Measurements from ENCODE around the gene ANXA6. TPM values are rescaled to one million over a fixed set of nuclear protein-coding genes. Genes with fewer than 3 reads are reported as not detected.
A peak's percentile ranks its signal among the peaks of the same experiment; 100 is the strongest.

ANXA6 gene
- total RNA-seq, 1 donor from 2014 or later, result 301 TPM

DNA sequence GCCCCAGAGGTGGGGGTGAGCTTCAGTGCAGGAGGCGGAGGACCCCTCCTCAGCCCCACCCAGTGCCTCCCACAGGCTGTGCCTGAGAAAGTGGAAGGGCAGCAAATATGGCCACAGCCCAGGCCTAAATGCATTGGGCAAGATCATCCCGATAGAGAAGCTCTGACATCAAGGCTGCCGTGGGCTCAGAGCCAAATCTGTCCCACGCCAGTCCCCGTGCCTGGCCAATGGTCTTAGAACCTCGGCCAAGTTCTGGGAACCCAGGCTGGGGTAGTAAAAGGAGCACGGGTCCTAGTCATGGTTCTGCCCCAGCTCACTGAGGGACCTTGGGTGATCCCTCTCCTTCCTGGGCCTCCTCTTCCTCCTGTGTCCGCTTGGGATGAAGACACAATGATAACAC lies 49.0 kb downstream of the ANXA6 start:
- Mint-ChIP-seq H3K9me3 (no peaks in the 10 kb centered on the region), H3K36me3 (ENCODE audit: low read depth) (peaks cover 46% of the 10 kb centered on the region), H3K4me1 (ENCODE audit: low read depth) (no peaks in the 10 kb centered on the region), H3K27me3 (ENCODE audit: insufficient read depth) (no peaks in the 10 kb centered on the region), H3K4me3 (no peak overlapping the region), H3K27ac (no peak overlapping the region)
- intact Hi-C loops (cut with micrococcal nuclease), result no loop called here
- DNase-seq (ENCODE audit: low spot score), result no peak

DNA sequence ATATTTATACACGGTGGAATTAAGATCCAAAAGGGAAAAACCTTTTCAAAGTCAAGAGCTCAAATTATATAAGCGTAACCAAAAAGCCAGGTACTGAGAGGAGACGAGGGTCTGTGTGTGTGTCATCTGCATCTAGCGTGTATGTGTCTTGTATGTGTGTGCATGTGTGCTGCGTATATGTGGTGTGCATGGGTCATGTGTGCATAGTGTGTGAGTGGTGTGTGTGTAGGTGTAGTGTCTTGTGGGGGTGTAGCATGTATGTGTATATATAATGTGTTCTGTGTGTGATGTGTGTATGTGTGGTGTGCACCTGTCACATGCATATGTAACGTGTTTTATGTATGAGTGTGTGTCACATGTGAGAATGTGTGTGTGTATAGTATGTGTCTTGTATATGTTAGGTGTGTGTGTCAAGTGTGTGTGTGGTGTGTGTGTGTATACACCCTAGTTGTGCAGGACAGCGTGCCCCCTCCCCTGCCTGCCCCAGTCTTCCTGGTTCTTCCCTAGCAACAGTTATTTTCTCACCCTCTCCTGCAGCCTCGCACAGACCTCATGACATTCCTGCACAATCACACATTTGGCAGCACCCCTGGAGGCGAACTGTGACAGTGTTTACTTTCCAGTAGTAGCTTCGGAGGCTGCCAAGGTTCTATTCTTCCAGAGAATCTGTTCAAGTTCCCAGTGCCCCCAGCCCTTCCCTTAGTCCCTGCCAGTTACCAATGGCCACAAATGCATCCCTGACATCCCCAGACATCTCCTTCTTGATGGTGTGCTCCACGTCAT lies 49.6 kb downstream of the ANXA6 start:
- no peaks in the 10 kb centered on the region for H3K9me3 Mint-ChIP-seq
- intact Hi-C loops (cut with micrococcal nuclease), result no loop called here
- H3K27ac Mint-ChIP-seq, result peak overlapping the region; percentile 53
- no peak for DNase-seq (ENCODE audit: low spot score)
- H3K4me3 Mint-ChIP-seq, result no peak overlapping the region
- peaks cover 48% of the 10 kb centered on the region for H3K36me3 Mint-ChIP-seq (ENCODE audit: low read depth)
- H3K4me1 Mint-ChIP-seq (ENCODE audit: low read depth), result no peaks in the 10 kb centered on the region
- no peaks in the 10 kb centered on the region for H3K27me3 Mint-ChIP-seq (ENCODE audit: insufficient read depth)

DNA sequence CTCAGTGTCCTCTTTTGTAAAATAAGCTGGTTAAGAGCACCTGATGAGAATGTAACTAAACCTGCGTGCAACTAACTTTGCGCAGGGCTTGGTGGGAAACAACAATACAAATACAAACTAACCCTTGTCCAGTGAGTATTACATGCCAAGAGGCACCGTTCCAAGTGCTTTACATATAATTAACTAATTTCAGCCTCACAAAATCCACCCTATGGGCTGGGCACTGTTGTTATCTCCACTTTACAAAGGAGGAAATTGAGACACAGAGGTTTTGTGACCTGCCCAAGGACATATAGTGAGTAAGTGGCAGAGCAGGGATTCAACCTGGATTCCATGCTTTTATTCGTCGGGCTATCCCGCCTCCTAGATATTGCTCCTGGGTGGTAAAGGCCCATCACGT lies 50.5 kb downstream of the ANXA6 start:
- Mint-ChIP-seq H3K27ac (no peak overlapping the region), H3K36me3 (ENCODE audit: low read depth) (peaks cover 50% of the 10 kb centered on the region), H3K4me3 (no peak overlapping the region), H3K9me3 (no peaks in the 10 kb centered on the region), H3K27me3 (ENCODE audit: insufficient read depth) (no peaks in the 10 kb centered on the region), H3K4me1 (ENCODE audit: low read depth) (no peaks in the 10 kb centered on the region)
- intact Hi-C loops (cut with micrococcal nuclease), result no loop called here
- DNase-seq (ENCODE audit: low spot score), result no peak

DNA sequence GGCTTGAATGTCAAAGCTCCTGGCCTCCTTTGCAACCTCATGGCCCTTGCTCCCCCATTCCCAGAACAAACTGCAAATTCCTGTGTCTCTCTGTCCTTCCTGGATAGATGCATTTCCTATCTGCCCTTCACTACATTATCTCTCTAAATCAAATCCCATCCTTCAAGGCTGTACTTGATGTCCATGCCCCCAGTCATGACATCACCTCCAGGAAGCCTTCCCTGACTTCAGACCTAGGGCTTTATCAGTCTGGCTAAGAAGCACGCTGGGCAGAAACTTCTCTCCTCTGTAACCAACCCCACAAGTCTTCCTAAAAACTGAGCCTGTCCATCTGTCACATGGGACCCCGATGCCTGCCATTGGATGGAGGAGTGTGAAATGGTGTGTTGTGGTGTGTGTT lies 51.1 kb downstream of the ANXA6 start:
- Mint-ChIP-seq H3K4me1 (ENCODE audit: low read depth) (no peaks in the 10 kb centered on the region), H3K36me3 (ENCODE audit: low read depth) (peaks cover 55% of the 10 kb centered on the region), H3K4me3 (no peak overlapping the region), H3K27me3 (ENCODE audit: insufficient read depth) (no peaks in the 10 kb centered on the region), H3K27ac (peak overlapping the region; percentile 7), H3K9me3 (no peaks in the 10 kb centered on the region)
- no peak for DNase-seq (ENCODE audit: low spot score)
- intact Hi-C loops (cut with micrococcal nuclease), result no loop called here

DNA sequence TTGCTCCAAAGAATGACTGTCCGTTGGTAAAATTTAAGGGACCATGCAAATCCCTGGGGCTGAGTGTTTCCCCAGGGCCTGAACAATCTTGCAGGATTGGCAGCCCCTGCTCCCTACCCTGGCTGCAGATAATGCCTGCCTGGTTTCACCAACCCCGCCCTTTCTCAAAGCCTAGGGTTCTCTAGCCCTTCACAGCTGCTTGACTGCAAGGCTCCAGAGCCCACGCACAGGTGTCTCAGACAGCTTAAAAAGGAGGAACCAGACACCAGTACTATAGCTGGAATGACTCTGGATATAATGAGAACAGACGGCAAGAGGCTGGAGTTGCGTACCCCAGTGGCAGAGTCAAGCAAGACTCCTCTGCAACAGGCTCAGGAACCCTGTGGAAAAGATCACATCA lies 51.5 kb downstream of the ANXA6 start:
- Mint-ChIP-seq H3K9me3 (no peaks in the 10 kb centered on the region), H3K27ac (no peak overlapping the region), H3K36me3 (ENCODE audit: low read depth) (peaks cover 58% of the 10 kb centered on the region), H3K4me1 (ENCODE audit: low read depth) (no peaks in the 10 kb centered on the region), H3K27me3 (ENCODE audit: insufficient read depth) (no peaks in the 10 kb centered on the region), H3K4me3 (no peak overlapping the region)
- DNase-seq (ENCODE audit: low spot score), result no peak
- intact Hi-C loops (cut with micrococcal nuclease), result no loop called here

DNA sequence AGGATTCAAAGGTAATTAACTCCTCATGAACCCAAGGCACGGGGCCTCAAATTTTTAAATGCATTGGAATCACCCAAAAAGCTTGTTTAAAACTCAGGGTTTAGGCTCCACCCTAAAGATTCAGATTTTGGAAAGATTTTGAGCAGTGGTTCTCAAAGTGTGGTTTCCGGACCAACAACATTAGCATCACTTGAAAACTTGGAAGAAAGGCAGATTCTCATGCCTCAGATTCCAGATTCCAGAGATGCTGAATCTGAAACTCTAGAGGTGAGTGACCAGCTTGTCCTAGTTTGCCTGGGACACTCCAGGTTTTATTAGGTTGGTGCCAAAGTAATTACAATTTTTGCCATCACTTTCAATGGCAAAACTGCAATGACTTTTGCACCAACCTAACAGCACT lies 52.0 kb downstream of the ANXA6 start:
- DNase-seq (ENCODE audit: low spot score), result no peak
- H3K27me3 Mint-ChIP-seq (ENCODE audit: insufficient read depth), result no peaks in the 10 kb centered on the region
- no peaks in the 10 kb centered on the region for H3K9me3 Mint-ChIP-seq
- H3K27ac Mint-ChIP-seq, result no peak overlapping the region
- H3K4me3 Mint-ChIP-seq, result no peak overlapping the region
- H3K4me1 Mint-ChIP-seq (ENCODE audit: low read depth), result peaks cover 3% of the 10 kb centered on the region
- peaks cover 61% of the 10 kb centered on the region for H3K36me3 Mint-ChIP-seq (ENCODE audit: low read depth)
- intact Hi-C loops (cut with micrococcal nuclease), result no loop called here

DNA sequence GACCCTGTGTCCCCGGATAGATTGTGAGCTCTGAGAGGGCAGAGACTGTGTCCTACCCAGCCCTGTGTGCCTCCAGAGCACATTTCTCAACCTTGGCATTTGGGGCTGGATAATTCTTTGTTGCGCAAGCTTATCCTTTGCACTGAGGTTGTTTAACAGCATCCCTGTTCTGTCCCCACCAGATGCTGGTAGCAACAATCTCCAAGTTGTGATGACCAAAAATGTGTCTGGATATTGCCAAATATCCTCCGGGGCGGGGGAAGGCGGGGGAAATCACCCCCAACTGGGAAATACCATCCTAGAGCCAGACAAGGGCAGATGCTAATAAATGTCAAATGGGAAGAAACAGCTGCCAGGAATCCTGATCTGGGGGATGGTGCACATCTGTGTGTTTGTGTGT lies 52.8 kb downstream of the ANXA6 start:
- Mint-ChIP-seq H3K27ac (no peak overlapping the region), H3K4me3 (no peak overlapping the region), H3K9me3 (no peaks in the 10 kb centered on the region), H3K36me3 (ENCODE audit: low read depth) (peaks cover 69% of the 10 kb centered on the region), H3K27me3 (ENCODE audit: insufficient read depth) (no peaks in the 10 kb centered on the region), H3K4me1 (ENCODE audit: low read depth) (peaks cover 10% of the 10 kb centered on the region)
- intact Hi-C loops (cut with micrococcal nuclease), result no loop called here
- DNase-seq (ENCODE audit: low spot score), result no peak

DNA sequence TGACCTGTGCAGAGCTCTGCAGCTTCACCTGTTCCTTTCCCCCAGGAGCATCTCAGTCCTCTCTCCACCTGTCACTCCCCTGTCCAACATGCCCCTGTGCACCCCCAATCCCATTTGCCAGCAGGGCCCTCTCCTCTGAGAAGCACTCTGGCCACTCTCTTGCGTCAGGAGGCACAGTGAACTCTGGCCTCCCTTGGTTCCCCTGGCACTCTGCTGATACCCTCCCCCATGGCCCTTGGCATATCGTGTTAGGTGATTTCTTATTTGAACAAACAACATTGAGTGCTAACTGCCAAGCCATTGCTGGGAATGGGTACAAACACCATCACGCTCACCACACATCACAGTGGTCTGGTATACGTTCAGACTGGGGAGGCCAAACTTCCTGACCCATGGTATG lies 55.8 kb downstream of the ANXA6 start:
- H3K9me3 Mint-ChIP-seq, result no peaks in the 10 kb centered on the region
- H3K27ac Mint-ChIP-seq, result no peak overlapping the region
- H3K36me3 Mint-ChIP-seq (ENCODE audit: low read depth), result peaks cover 65% of the 10 kb centered on the region
- intact Hi-C loops (cut with micrococcal nuclease), result no loop called here
- no peaks in the 10 kb centered on the region for H3K27me3 Mint-ChIP-seq (ENCODE audit: insufficient read depth)
- H3K4me3 Mint-ChIP-seq, result no peak overlapping the region
- H3K4me1 Mint-ChIP-seq (ENCODE audit: low read depth), result peaks cover 41% of the 10 kb centered on the region
- DNase-seq (ENCODE audit: low spot score), result no peak

DNA sequence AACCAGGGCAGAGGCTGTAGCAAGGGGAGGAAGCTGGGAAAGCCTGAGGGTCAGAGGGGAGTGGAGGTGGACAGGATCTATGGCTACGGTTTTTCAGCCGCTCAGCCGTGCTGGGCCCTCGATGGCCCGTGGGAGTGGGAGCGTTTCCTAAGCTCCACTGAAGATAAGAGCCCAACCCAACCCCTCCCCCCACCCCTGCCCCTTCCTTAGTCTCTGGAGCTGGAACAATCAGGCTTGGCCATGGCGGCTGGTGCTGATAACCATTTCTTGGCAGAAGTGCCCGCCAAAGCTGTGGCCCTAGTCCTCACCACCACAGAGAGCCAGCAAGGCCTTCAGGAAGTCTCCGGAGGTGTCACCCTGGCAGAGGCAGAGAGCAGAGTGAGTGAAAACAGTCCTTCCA lies 56.4 kb downstream of the ANXA6 start:
- H3K4me3 Mint-ChIP-seq, result no peak overlapping the region
- peaks cover 61% of the 10 kb centered on the region for H3K36me3 Mint-ChIP-seq (ENCODE audit: low read depth)
- peaks cover 47% of the 10 kb centered on the region for H3K4me1 Mint-ChIP-seq (ENCODE audit: low read depth)
- H3K27ac Mint-ChIP-seq, result no peak overlapping the region
- no peaks in the 10 kb centered on the region for H3K9me3 Mint-ChIP-seq
- intact Hi-C loops (cut with micrococcal nuclease), result no loop called here
- no peak for DNase-seq (ENCODE audit: low spot score)
- no peaks in the 10 kb centered on the region for H3K27me3 Mint-ChIP-seq (ENCODE audit: insufficient read depth)

DNA sequence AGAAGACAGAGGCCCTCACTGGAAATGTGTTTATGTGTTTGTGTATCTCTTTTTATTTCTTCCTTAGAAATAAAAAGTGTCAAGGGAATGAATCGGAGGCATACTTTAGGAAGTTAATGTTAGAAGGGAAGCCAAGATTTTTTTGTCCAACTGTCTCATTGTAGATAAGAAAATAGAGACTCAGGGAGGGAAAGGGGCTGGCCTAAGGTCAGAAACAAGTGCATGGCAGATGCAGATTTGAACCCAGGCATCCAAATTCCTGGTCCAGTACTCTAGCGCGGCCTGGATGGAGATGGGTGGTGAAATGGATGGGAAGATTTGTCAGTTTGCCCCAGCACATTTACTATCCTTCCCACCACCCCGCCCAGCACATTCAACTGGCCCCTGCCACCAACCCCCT lies 56.9 kb downstream of the ANXA6 start:
- no peaks in the 10 kb centered on the region for H3K9me3 Mint-ChIP-seq
- DNase-seq (ENCODE audit: low spot score), result no peak
- no peak overlapping the region for H3K4me3 Mint-ChIP-seq
- H3K4me1 Mint-ChIP-seq (ENCODE audit: low read depth), result peaks cover 51% of the 10 kb centered on the region
- H3K27ac Mint-ChIP-seq, result peak overlapping the region; percentile 52
- H3K36me3 Mint-ChIP-seq (ENCODE audit: low read depth), result peaks cover 63% of the 10 kb centered on the region
- intact Hi-C loops (cut with micrococcal nuclease), result no loop called here
- H3K27me3 Mint-ChIP-seq (ENCODE audit: insufficient read depth), result no peaks in the 10 kb centered on the region

DNA sequence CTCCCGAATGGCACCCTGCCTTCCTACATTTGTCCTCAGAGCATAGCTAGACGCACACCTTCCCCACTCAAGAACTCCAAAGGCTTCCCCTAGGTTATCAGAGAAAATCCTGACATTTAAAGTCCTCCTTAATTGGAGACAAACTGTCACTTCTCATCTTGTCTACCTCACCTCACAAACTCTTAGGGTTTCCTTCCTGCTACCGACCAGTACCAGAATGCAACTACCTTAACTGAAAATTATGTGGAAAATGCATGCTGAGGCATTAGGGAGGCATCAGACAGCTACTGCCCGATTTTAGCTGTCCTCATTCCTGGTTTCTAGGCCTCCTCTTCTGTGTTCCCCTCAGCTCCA lies 58.8 kb downstream of the ANXA6 start:
- intact Hi-C loops (cut with micrococcal nuclease), result loop anchor here (1.0 to 10.0 kb wide), 8 partner anchors 11 to 306 kb away; partner anchors contain the start of gene IRGM
- Mint-ChIP-seq H3K36me3 (ENCODE audit: low read depth) (peaks cover 54% of the 10 kb centered on the region), H3K27me3 (ENCODE audit: insufficient read depth) (no peaks in the 10 kb centered on the region), H3K27ac (peak overlapping the region; percentile 26), H3K4me3 (peak overlapping the region; percentile 40), H3K9me3 (no peaks in the 10 kb centered on the region), H3K4me1 (ENCODE audit: low read depth) (peaks cover 71% of the 10 kb centered on the region)
- DNase-seq (ENCODE audit: low spot score), result no peak

DNA sequence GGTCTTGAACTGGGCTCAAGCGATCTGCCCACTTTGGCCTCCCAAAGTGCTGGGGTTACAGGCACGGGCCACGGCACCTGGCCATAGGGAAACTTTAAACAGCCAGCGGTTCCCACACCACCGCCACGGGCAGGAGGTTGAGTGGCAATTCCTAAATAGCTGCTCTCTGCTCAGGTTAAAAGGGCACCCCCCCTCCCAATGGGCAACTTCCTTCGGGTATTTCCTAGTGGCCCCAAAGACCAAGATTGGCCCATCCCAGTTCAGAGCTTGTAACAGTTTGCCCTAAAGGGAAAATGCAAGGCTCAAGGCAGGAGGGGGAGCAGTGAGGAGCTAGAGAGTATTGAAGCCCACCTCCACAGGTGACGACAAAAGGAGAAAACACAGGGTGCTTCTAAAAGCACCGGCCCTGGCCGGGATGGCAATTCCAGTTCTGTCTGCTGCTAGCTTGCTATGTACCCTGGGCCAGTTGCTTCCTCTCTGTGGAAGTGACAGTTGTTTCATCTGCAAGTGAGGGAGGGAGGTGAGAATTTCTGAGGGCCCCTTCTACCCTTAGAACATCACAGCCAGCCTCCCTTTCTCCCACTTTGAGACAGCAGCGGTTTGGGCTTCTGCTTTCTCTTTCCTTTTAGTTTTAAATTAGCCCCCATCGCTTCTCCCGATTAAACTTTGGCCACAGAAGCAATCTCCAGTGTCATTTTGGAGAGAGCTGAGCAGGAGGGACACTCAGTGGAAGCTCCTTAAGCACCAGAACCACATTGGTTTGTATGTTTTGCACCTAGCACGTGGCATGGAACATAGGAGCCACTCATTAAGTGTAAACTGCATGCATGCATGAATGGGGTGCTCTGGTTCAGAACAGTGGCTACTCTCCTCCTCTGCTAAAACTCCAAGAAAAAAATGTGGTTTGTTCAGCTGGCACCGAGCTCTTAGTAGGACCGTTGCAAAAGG lies 59.5 kb downstream of the ANXA6 start:
- Mint-ChIP-seq H3K36me3 (ENCODE audit: low read depth) (peaks cover 49% of the 10 kb centered on the region), H3K27ac (peak overlapping the region; percentile 26), H3K4me3 (peak overlapping the region; percentile 40), H3K4me1 (ENCODE audit: low read depth) (peaks cover 77% of the 10 kb centered on the region), H3K27me3 (ENCODE audit: insufficient read depth) (no peaks in the 10 kb centered on the region), H3K9me3 (no peaks in the 10 kb centered on the region)
- peak; percentile 31 for DNase-seq (ENCODE audit: low spot score)
- intact Hi-C loops (cut with micrococcal nuclease), result loop anchor here (1.0 to 10.0 kb wide), 8 partner anchors 11 to 306 kb away; partner anchors contain the start of gene IRGM

DNA sequence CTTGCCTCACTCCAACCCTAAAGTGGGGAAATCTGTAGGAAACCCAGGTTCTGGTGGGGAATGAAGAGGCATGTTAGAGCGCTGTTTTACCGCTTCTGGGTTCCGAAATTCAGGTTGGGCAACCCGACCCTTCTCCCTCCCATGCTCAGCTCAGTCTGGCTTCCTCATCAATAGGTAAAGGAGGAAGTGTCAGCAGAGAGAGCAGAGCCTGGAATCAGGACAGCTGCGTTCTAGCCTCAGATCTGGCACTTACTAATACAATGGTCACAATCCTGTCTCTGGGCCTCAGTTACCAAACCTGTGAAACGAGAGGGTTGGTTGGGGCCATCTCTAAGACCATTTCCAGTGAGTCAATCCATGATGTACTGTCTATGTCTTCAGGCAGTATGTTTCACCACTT lies 60.5 kb downstream of the ANXA6 start:
- H3K4me1 Mint-ChIP-seq (ENCODE audit: low read depth), result peaks cover 84% of the 10 kb centered on the region
- no peaks in the 10 kb centered on the region for H3K9me3 Mint-ChIP-seq
- H3K27ac Mint-ChIP-seq, result peak overlapping the region; percentile 13
- H3K27me3 Mint-ChIP-seq (ENCODE audit: insufficient read depth), result no peaks in the 10 kb centered on the region
- peaks cover 47% of the 10 kb centered on the region for H3K36me3 Mint-ChIP-seq (ENCODE audit: low read depth)
- DNase-seq (ENCODE audit: low spot score), result no peak
- intact Hi-C loops (cut with micrococcal nuclease), result loop anchor here (5.0 to 10.0 kb wide), 3 partner anchors 45 to 305 kb away; partner anchors contain the start of gene IRGM
- H3K4me3 Mint-ChIP-seq, result peak overlapping the region; percentile 9
